ENCODE data around the gene BTBD9. TPM values are rescaled to one million over a fixed set of nuclear protein-coding genes. Genes with fewer than 3 reads are reported as not detected.

Gene BTBD9
- total RNA-seq, 1 experiment from 2014 or later = 8.9 TPM

DNA sequence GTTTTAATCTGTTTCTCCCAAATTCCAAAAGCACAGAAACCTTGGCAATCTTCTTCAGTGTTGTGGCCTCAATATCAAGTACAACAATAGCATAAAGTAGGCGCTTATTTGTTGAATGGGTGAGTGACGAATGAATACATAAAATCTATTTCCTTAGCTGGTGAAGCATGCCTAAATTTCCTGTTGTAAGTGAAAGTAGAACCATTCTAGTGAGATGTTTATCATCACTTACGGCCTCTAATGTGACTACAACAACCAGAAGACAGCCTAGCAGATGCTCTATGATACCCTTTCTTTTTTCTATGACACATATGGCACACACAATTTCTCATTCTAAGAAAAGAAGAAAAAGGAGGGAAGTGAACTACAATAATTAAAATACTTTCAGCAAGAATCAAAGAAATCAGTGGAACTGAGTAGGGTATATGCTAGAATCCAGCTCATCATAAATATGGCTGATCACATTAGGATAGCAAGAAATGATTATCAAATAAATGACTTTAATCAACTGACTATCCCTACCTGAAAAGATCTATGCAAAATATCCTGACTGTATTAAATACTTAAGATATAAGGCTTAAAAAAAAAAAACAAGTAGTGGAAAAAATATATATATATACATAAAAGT lies 67.4 kb downstream of the BTBD9 start:
- H3K14ac ChIP-seq (ENCODE audit: insufficient read depth, low read length) = no peak overlapping the region
- Mint-ChIP-seq H3K4me3 (no peak overlapping the region), H3K36me3 (ENCODE audit: insufficient read depth in 1 of 3, low read depth in 3 of 3) (0 out of 7 replicates have a peak, but pooled peaks cover 0 to 2% (median 0%) of the 10 kb centered on the region in 3 experiments), H3K4me1 (peaks cover 11 to 20% of the 10 kb centered on the region in 2 experiments), H3K27me3 (ENCODE audit: low read depth) (no peaks in the 10 kb centered on the region), H3K27ac (no peak overlapping the region), H3K9me3 (no peaks in the 10 kb centered on the region)
- H2BK120ac ChIP-seq (ENCODE audit: low read depth, low read length, poor library complexity, severe bottlenecking) = no peak overlapping the region
- H4K8ac ChIP-seq (replicated peaks; ENCODE audit: insufficient read length, low read depth, low read length) = no peak overlapping the region
- no peak overlapping the region for H2AK5ac ChIP-seq (ENCODE audit: insufficient read length, low read length)
- H3K4me1 ChIP-seq (ENCODE audit: insufficient read depth, low read length) = no peaks in the 10 kb centered on the region
- no peak overlapping the region for H3K23ac ChIP-seq (ENCODE audit: insufficient read length, low read depth, low read length)
- no peak overlapping the region for H4K91ac ChIP-seq (ENCODE audit: insufficient read length, low read depth, low read length)
- no peaks in the 10 kb centered on the region for H3K23me2 ChIP-seq (ENCODE audit: insufficient read length, low read depth, low read length, poor library complexity, severe bottlenecking)
- H2BK20ac ChIP-seq (ENCODE audit: low read depth, low read length, poor library complexity, severe bottlenecking) = no peak overlapping the region
- no peak overlapping the region for H3K4me2 ChIP-seq (ENCODE audit: insufficient read depth, insufficient read length, low read length)
- no peak overlapping the region for H2BK5ac ChIP-seq (ENCODE audit: insufficient read length, low read length)
- no peaks in the 10 kb centered on the region for H3K9me3 ChIP-seq (ENCODE audit: control insufficient read depth, low read depth, low read length)
- H3K56ac ChIP-seq (ENCODE audit: insufficient read length, low read depth, low read length) = no peak overlapping the region
- WGBS (ENCODE audit: extremely low coverage, insufficient read length, low lambda C conversion rate) = no CpG with 5 or more reads among the region's 3 CpGs
- H3K27me3 ChIP-seq (ENCODE audit: insufficient read depth, low read length) = no peaks in the 10 kb centered on the region
- no peak overlapping the region for H3K4ac ChIP-seq (ENCODE audit: low read depth, low read length)
- no peak overlapping the region for H3K27ac ChIP-seq (ENCODE audit: insufficient read length, low read depth, low read length)
- no peaks in the 10 kb centered on the region for H3K79me1 ChIP-seq (ENCODE audit: insufficient read depth, low read depth, low read length, poor library complexity, severe bottlenecking)
- H4K5ac ChIP-seq (ENCODE audit: insufficient read length, low read depth, low read length) = no peak overlapping the region
- H3K18ac ChIP-seq (ENCODE audit: insufficient read length, low read depth, low read length) = no peak overlapping the region
- no peak overlapping the region for H2BK12ac ChIP-seq (ENCODE audit: insufficient read length, low read depth, low read length)
- no peak overlapping the region for H3T11ph ChIP-seq (ENCODE audit: low read length)
- H4K20me1 ChIP-seq (ENCODE audit: control insufficient read depth, insufficient read depth, insufficient read length) = no peaks in the 10 kb centered on the region
- no peak overlapping the region for H2BK15ac ChIP-seq (ENCODE audit: low read depth, low read length)
- H2AFZ ChIP-seq (ENCODE audit: low read length) = no peak overlapping the region
- H3K79me2 ChIP-seq (ENCODE audit: insufficient read depth, low read length) = no peaks in the 10 kb centered on the region
- H3K9ac ChIP-seq (ENCODE audit: extremely low read depth, insufficient read length, low read length) = no peak overlapping the region
- TF ChIP-seq, protein P1, sequence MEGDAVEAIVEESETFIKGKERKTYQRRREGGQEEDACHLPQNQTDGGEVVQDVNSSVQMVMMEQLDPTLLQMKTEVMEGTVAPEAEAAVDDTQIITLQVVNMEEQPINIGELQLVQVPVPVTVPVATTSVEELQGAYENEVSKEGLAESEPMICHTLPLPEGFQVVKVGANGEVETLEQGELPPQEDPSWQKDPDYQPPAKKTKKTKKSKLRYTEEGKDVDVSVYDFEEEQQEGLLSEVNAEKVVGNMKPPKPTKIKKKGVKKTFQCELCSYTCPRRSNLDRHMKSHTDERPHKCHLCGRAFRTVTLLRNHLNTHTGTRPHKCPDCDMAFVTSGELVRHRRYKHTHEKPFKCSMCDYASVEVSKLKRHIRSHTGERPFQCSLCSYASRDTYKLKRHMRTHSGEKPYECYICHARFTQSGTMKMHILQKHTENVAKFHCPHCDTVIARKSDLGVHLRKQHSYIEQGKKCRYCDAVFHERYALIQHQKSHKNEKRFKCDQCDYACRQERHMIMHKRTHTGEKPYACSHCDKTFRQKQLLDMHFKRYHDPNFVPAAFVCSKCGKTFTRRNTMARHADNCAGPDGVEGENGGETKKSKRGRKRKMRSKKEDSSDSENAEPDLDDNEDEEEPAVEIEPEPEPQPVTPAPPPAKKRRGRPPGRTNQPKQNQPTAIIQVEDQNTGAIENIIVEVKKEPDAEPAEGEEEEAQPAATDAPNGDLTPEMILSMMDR (conservative IDR thresholded peaks at IDR 0.05) = no peak
- no peak for DNase-seq

Data from H9 (cell line).